LNCaP clone FGC (cell line): ENCODE measurements around the gene CLTC.

Experiments
- DNase-seq: peaks from one replicate; pipeline ENCODE4 v3.0.0-alpha.2; 2011; ENCODE audit warnings: low read depth
- H3K4me3 ChIP-seq: 2 replicates; pipeline ENCODE4 v1.5.1; 2011; ENCODE audit warnings: mild to moderate bottlenecking, low read depth, low read length, control low read depth
- CTCF ChIP-seq: IDR thresholded peaks from 2 replicates; pipeline ENCODE4 v1.5.1; 2012; ENCODE audit warnings: mild to moderate bottlenecking; ENCODE audit not compliant: control insufficient read depth, insufficient read depth; ENCODE audit errors: extremely low read depth

Gene CLTC

DNA sequence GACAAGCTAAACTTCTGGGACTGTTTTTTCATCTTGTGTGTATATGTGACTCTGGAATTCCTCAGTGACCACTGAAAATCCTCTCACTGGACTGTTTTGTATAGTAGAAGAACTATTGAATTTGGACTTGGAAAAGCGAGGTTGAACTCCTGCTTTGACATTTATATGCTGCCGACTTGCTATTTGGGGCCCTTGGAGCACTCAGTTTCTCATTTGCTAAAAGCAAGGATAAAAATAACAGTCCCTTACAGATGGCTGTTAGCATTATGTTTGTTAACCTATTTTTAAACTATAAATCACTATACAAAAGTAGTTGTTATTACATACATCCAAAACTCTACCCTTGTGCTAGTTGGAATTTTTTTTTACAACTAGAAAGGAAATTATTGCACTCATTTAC is 96.7 kb downstream of the CLTC start:
- no peak for DNase-seq
- H3K4me3 ChIP-seq, result no peak overlapping the region
- TF ChIP-seq CTCF, result no peak

DNA sequence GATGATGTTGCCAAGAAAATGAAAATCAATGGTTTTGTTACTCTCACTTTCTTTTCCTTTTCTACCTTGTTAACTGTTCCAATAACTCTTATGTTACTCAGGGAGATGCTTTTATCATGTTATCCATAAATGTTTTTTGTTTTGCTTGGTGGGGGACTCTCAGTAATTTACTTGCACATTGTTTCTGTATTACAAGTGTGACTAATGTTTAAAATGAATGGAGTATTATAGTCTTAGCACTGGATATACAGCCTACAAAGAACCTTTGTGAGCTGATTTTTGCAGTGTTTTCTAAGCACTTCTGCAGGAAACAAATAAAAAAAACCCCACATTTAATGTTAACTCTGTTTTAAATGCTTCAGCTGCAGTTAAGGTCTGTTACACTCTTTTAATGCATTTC is 99.8 kb downstream of the CLTC start:
- no peak for DNase-seq
- no peak overlapping the region for H3K4me3 ChIP-seq
- TF ChIP-seq CTCF, result no peak

DNA sequence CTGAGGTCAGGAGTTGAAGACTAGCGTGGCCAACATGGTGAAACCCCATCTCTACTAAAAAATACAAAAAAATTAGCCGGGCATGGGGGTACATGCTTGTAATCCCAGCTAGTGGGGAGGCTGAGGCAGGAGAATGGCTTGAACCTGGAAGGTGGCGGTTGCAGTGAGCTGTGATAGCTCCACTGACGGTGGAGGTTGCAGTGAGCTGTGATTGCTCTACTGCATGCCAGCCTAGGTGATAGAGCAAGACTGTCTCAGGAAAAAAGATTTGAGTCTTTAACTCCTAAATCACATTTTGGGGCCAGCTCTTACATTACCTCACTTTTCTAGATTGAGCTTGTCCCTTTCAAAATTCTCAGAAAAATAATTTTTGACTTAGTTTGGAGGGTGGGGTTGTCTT is 102.9 kb downstream of the CLTC start:
- no peak overlapping the region for H3K4me3 ChIP-seq
- no peak for DNase-seq
- no peak for TF ChIP-seq CTCF

DNA sequence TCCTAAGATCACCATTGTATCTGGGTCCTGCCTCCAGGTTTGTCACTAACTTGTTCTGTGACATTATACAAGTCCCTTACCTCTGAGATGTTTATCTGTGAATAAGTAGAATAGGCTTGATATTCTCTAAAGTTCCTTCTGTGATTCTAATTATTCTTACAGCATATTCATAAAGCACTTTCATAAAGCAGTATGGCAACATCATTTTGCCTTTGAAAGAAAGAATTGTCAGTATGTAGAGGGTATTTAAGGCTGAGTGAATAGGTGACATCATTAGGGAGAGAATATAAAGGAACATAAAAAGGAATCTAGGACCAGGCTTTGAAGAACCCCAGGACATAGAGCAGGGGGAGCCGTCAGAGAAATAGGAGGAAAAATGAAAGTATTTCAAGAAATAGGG is 103.3 kb downstream of the CLTC start:
- peak overlapping the region; percentile 29 for H3K4me3 ChIP-seq

DNA sequence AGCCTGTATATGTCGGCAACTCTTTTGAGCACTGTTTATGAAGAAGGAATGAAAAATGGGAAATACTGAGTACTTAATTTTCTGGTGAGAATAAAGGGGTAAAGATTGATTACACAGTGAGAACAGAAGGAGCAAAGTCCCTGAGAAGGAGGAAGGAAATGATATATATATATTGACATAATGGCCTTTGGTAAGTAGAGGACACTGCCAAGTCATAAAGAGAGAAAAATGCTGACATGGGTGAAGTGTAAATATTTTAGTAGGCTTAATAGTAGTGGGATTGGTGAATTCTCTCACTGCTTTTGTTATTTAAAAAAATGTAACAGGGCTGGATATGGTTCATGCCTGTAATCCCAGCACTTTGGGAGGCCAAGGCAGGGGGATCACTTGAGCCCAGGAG is 103.9 kb downstream of the CLTC start:
- peak; percentile 87 for DNase-seq
- H3K4me3 ChIP-seq, result peak overlapping the region; percentile 29
- no peak for TF ChIP-seq CTCF

More for the DNA sequence above, 103.3 kb downstream of the CLTC start:
- no peak for DNase-seq
- no peak for TF ChIP-seq CTCF

DNA sequence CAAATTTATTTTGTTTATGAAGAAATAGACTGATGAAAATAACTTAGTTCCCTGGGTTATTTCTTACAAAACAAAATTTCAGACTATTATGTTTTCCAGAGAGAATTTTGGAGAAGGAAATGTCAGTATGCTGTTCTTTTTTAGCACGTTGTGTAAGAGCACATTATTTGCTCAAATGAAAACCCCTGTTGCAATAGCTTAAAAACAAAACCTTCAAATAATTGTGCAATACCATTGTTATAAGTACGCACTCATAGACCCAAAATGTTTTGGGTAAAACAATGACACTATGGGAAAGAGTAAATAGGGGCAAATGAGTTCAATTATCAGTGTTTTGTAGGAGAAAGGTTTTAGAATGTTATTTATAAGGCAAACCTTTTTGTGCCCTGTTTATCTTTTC is 106.0 kb downstream of the CLTC start:
- no peak for TF ChIP-seq CTCF
- H3K4me3 ChIP-seq, result no peak overlapping the region
- no peak for DNase-seq

GRCh38 chr17:59727817-59728533 is 108.3 kb downstream of the CLTC start:
- DNase-seq, result peak; percentile 75
- H3K4me3 ChIP-seq, result peak overlapping the region; percentile 30
- no peak for TF ChIP-seq CTCF
